CD4-positive, alpha-beta T cell treated with Interleukin-17A for 1 hour (primary cell): Measurements from ENCODE around the gene CD8A.
A peak's percentile ranks its signal among the peaks of the same experiment; 100 is the strongest.
"Not testable (repeated sequence)": the region's sequence is repeated elsewhere in the genome, so short reads cannot be mapped to it uniquely, and the experiment has no call there.

Experiments used
- DNase-seq: peaks from one replicate; pipeline ENCODE4 v3.0.0-alpha.2; 2020

The CD8A gene

DNA sequence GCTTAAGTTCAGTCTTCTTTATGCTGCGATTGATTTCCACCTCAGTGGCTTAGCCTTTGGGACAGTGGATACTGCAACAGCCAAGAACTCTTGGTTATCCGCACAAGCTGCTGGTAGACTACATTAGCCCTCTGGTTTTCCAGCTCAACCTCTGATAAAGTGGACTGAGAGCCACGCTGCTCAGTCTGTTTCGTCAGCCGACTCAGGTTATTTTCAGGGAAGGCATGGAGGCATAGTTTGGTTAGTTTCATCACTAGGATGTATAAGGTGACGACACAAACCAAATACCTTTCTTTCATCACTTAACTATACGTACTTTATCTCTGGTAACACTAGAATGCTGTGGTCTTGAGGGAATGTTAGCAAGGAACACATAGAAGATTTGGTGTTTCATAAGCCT is 14.2 kb downstream of the CD8A start:
- DNase-seq, result no peak

DNA sequence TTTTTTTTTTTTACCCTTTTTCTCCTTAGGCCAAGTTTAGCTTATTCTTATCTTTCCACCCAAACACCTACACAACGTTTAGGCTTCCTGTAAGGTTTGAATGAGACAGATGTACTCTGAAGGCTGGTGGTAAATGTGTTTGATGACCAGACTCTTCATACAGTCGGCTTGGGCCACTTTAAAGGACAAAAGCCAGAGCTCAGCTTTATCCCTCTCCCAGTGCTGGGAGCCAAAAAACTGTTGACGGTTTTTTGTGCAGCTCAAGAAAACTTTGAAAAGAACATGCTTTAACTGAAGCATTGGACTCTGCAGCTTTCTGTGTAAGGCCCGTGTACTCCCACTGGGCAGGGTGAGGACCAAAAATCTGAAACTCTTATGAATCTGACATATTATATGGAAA is 15.4 kb downstream of the CD8A start:
- DNase-seq, result no peak

GRCh38 chr2:86774862-86775261 is 15.9 kb downstream of the CD8A start:
- DNase-seq, result no peak

DNA sequence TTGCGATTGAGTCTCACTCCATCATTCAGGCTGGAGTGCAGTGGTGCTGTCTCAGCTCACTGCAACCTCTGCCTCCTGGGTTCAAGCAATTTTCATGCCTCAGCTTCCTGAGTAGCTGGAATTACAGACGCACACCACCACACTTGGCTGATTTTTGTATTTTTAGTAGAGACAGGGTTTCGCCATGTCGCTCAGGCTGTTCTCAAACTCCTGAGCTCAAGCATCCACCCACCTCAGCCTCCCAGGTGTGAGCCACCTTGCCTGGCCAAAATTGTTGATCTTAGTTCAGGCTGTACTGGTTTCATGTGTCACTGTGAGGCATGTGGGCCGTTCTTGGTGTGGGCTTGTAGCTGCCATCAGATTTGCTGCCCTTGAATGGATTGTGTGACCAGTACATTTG is 18.1 kb downstream of the CD8A start:
- DNase-seq, result no peak

- no peak for DNase-seq
Measured at GRCh38 chr2:86770816-86771301, 19.9 kb downstream of the CD8A start.

DNA sequence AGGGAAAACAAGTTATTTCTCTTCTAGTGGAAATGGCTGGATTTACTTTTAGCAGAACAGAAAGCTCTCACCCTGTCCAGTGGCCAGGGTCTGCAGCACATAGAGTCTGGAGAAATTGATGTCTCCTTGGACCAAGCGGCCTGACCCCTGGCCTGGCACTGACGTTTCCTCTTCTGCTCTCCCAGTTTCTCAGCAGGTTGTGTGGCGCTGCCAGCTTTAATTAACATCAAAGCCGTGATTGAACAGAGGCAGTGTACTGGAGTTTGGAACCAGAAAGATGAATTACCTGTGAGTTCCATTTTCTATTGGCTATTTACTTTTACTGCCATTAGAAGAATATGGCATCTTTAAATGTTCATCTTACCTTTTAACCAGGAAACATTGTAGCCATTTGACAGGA is 20.9 kb downstream of the CD8A start:
- no peak for DNase-seq

GRCh38 chr2:86768189-86768949 is 22.3 kb downstream of the CD8A start:
- DNase-seq, result no peak

DNA sequence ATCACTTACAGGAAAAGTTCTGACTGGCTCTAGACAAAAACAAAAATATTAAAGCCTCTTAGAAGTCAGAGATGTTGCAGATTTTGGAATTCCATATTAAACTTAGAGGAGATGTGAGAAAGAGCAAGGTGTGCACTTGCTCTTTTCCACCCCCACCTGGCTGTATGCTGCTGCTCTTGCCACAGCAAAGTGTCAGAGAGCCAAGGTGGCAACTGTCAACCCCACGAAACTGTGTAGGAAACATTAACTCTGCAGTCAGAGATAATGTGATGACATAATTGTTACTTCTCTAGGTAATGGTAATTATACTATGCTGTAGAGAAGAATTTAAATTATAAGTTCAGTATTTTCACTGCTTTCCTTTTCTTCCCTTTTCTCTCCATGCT is 25.4 kb downstream of the CD8A start:
- no peak for DNase-seq

DNA sequence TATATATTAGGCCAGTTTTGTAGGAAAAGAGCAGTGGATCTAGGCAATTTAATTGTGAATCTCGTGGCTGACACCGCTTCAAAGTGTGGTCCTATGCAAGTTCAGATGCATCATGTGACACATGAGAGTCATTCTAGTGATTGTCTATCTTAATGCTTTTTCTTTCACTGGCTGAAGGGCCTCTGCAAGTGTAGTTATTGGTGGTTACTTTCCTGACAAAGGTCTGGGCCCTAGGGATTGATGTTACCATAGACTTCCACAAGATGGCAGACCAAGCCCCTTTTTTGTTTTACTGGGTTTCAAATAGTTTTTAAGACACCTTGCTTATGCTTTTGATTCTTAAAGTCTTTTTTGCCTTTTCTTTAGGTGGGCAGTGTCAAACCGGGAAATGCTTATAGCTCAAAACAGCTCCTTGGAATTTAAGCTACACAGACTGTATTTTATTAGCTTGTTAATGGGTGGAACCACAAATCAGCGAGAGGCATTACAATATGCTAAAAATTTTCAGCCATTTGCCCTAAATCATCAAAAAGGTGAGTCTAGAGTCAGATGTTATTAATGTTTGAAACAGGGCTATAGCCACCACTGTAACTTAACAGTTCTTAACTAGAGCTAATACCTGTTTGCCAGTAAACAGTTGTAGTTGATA is 25.9 kb downstream of the CD8A start:
- peak; percentile 74 for DNase-seq

GRCh38 chr2:86760371-86760770 is 30.3 kb downstream of the CD8A start:
- no peak for DNase-seq

DNA sequence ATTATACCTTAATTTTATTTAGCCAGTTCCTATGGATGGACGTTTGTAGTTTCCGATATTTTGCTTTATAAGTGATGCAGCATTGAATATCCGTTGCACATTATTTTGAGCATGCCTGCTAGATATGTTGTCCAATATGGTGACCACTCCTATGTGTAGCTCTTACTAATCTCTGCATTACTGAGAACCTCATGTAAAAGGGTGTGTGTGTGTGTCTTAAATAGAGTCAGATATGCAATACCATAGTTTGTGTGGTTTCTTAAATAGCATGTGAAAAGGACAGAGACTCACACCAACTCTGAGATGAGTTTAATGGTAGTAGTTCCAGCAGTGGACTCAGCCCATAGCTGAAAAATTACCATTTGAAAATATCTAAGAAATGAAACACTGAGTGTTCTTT is 32.3 kb downstream of the CD8A start:
- no peak for DNase-seq

GRCh38 chr2:86753606-86754005 is 37.1 kb downstream of the CD8A start:
- no peak for DNase-seq

- no peak for DNase-seq
Measured at GRCh38 chr2:86752934-86753333, 37.8 kb downstream of the CD8A start.

DNA sequence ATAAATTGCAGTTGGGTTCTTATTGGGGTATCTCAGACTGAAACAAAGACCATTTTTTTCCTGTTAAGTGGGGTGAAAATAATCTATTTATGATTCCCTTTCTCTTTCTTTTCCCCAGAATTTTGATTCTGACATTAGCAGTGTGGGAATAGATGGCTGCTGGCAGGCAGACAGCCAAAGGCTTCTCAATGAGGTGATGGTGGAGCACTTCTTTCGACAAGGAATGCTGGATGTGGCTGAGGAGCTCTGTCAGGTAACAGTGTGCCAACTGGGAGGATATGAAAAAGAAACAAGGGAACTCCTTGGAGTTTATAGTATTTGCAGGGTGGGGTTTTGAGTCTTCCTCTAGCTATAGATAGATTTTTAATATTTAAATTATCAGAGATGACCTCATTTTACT is 38.9 kb downstream of the CD8A start:
- no peak for DNase-seq

- no peak for DNase-seq
Measured at GRCh38 chr2:86750240-86750839, 40.4 kb downstream of the CD8A start.

DNA sequence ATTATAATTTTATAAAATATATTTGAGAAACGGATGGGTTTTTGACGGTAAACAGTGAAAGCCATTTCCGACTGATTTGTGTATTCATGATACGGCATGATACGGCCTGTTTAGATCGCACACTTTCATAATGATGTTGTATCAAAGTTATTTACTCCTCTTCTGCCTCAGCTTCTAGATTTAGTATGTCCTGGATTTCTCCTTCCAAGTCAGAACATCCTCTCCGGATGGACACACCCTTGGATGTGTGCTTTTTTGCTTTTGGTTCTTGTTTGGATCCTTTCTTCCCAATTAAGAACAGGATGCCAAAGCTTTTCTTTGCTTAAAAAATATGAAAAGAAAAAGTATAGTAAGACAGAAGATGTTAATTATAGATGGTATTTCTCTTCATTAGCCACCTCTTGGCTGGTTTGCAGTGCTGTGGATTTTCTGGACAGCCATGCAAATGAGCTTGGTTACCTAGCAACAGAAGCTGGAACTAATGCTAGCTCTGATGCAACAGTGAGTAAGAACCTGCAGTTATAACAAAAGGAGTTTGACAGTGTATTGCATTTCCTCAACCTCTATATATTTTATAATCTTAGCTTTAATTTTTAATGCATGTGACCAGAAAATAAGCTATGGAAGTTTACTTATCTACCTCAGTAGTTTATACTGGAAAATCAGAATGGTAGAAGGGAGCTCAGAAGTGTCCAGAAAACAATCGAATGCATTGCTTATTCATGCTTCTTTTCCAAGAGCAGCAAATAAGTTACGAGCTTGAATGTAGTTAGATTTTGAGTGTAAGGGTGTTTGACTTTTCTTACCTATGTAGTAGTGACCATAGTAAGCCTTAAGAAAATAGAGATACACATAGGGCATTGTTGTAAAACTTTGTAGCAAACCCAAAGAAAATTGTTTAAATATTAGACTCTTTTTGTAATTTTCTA is 42.7 kb downstream of the CD8A start:
- DNase-seq, result no peak

DNA sequence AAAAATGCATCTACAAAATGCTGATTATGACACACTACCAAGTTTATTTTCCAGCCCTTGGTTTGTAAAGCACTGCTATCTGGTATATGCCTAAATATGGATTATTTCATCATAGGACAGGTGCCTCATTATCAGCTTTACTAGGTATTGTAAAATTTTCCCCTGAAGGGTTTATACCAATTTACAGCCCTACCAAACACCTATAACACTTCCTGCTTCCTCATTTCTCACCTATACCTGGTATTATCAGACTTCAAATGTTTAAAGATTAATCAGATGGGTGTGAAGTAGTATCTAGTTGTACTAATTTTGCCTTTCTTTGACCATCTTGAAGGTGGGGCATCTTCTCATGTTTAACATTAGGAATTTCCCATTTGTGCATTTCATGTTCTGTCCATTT is 43.8 kb downstream of the CD8A start:
- DNase-seq, result no peak

- DNase-seq, result no peak
Measured at GRCh38 chr2:86744152-86744551, 46.6 kb downstream of the CD8A start.

DNA sequence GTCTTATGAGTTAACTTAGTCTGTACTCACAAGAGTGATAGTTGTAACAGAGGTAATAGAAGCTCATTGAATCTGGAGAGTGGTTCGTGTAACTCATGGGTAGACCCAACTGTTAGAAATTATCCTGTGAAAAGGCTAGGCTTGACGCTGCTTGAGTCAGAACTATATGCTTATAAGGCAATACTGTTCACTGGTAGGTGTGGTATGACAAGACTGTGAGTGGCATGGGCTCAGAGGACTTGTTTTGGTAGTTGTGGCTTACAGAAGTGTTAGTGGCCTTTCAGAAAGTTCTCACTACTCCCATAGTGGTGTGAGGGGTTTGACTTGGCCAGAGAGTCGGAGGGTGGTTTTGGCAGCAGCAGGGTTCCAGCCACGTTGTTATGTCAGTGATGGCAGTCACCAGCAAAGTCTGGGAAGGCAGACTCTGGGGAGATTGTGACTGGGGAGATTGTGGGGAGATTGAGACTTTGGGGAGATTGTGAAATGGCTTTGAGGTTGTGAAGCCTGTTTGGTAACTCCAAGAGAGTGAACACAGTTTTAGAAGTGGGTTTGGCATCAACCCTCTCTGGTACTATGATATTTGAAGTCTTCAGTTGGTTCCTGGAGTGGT is 48.7 kb downstream of the CD8A start:
- not testable (repeated sequence) for DNase-seq

DNA sequence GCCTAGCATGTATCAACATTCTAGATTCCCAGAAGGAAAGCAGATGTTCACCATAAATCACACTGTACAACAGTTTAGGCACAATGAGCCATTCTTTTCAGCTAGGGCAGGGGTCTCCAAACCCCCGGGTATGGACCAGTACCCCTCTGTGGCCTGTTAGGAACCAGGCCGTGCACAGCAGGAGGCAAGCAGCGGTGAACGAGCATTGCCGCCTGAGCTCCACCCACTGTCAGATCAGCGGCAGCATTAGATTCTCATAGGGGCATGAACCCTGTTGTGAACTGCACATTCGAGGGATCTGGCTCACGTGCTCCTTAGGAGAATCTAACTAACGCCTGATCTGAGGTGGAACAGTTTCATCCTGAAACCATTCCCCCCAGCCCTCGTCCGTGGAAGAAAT is 50.8 kb downstream of the CD8A start:
- DNase-seq, result not testable (repeated sequence)

DNA sequence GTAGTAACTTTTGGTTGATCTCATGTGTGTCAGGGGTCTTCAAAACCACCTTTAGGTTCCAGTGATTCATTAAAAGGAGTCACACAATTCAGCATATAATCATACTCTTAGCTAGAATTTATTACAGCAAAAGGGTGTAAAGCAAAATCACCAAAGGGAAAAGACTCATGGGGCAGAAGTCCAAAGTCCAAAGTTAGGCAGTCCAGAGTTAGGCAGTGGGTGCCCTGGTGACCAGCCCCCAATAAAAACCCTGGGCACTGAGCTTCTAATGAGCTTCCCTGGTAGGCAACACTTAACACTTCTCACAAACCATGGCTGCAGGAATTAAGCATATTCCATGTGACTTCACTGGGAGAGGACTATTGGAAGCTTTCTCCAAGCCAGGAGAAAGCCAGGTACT is 51.2 kb downstream of the CD8A start:
- not testable (repeated sequence) for DNase-seq

DNA sequence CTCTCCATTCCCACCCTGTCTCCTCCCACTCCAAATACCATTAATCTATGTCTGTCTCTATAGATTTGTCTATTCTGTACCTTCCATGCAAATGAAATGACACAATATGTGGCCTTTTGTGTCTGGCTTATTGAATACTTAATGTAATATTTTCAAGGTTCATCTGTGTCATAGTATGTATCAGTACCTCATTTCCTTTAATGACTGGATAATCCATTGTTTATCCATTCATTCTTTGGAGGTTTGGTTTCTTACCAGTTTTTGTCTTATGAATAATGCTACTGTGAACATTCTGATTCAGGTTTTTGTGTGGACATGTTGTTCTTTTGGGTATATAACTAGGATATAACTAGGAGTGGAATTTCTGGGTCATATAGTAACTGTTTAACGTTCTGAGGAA is 55.8 kb downstream of the CD8A start:
- DNase-seq, result not testable (repeated sequence)
